Islet precursor cell (in vitro differentiated cells): ENCODE results near the gene DCAF15.
A peak's percentile ranks its signal among the peaks of the same experiment; 100 is the strongest.
"Not testable (repeated sequence)": the region's sequence is repeated elsewhere in the genome, so short reads cannot be mapped to it uniquely, and the experiment has no call there.

Source experiments
- DNase-seq: peaks from one replicate; pipeline ENCODE4 v3.0.0-alpha.2; 2018

DCAF15 gene, protein sequence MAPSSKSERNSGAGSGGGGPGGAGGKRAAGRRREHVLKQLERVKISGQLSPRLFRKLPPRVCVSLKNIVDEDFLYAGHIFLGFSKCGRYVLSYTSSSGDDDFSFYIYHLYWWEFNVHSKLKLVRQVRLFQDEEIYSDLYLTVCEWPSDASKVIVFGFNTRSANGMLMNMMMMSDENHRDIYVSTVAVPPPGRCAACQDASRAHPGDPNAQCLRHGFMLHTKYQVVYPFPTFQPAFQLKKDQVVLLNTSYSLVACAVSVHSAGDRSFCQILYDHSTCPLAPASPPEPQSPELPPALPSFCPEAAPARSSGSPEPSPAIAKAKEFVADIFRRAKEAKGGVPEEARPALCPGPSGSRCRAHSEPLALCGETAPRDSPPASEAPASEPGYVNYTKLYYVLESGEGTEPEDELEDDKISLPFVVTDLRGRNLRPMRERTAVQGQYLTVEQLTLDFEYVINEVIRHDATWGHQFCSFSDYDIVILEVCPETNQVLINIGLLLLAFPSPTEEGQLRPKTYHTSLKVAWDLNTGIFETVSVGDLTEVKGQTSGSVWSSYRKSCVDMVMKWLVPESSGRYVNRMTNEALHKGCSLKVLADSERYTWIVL

GRCh38 chr19:13952154-13952930 is at the start of gene DCAF15:
TSS of gene DCAF15 (plus strand) at chr19:13952509. CDS start at chr19:13952513, 4 bp downstream.
- peak; percentile 100 for DNase-seq

DNA sequence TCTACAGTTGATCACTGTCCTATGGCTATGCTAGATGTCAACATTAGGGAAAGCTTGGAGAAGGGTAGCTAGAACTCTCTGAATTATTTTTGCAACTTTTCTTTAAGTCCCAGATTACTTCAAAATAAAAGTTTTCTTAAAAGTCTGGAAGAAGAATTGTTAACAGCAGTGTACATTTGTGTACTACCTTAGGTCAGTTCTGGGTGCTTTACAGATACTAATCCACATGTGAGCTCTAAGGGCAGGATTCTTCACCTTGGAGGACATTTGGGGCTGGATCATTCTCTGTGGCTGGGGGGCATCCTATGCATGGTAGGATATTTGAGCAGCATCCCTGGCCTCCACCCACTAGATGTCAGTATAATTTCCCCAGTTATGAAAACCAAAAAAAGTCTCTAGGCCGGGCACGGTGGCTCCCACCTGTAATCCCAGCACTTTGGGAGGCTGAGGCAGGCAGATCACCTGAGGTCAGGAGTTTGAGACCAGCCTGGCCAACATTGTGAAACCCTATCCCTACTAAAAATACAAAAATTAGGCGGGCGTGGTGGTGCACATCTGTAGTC is 49.2 kb upstream of the DCAF15 start:
- no peak for DNase-seq

DNA sequence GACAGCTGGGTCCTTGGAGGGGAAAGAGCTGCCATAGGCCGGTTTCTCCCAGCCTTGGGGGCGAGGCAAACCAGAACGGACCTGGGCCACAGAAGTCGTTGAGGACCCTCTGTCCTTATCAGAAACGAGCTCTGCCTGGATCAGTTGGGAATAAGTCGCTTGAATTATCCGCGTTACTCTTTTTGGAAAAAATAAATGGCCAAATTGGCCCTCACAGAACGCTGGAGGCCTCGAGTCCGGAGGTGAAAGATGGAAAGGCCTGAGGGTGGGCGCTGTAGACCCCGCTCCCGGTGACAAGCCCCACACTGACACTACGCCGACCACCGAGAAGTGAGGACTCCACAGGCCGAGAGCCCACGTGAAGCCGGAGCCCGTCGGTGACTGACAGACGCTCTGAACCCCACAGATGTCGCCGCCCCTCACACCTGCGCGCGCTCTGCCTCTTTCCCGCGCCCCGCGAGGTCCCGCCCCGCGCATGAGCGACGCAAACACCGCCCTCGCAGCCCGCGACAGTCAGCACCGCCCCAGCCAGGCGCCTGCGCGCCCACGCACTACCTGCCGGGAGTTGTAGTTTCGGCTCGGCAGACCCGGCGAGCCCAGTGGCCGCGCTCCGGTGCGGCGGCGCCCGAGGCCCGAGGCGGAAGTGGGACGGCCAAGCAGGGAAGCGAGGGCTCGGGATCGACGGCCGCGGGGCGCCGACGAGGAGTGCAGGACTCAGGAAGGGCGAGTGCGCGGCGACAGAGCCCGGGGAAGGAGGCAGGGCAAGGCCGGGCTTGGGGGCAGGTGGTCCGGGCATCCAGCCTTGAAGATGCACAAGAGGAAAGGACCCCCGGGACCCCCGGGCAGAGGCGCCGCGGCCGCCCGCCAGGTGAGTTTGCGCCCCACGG is 46.4 kb upstream of the DCAF15 start, which contains the start of the genes BRME1 and CC2D1A:
BRME1 (minus strand) TSS at position 484 of the 887 bp plus-strand sequence. CDS start 1,225 bp downstream, outside the sequence.
CC2D1A (plus strand) TSS at position 568 of the 887 bp plus-strand sequence; CDS start at position 809, 241 bp downstream.
- DNase-seq = peak; percentile 93

DNA sequence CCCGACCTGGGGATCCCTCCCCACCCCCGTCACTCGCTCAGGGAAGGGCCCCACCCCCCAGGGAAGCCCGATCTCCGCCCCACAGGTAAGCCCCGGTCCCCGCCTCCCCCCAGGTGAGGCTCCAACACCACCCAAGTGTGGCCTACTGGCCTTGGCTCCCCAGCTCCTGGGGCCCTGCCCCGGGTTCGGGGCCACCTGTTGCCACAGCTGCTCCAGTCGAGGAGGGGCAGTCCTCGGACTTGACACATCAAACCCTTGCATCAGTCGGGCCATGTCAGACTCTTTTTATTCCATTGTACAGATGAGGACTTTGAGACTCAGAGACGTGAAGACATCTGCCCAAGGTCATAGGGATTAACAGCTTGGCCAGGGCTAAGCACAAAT is 45.8 kb upstream of the DCAF15 start:
- no peak for DNase-seq

GRCh38 chr19:13906910-13907309 is 45.4 kb upstream of the DCAF15 start:
- no peak for DNase-seq

DNA sequence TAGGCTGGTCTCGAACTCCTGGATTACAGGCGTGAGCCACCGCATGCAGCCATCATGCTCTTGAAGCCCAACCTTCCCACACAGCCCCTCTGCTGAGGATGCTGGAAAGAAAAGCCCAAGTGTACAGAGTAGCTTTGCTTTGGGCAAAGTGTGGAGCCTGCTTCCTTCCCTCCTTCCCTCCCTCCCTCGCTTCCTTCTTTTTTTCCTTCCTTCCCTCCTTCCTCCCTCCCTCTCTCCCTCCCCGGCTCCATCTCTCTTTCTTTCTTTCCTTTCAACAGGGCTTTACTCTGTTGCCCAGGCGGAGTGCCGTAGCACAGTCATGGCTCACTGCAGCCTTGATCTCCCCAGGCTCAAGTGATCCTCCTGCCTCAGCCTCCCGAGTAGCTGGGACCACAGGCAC is 43.6 kb upstream of the DCAF15 start:
- DNase-seq = no peak

- DNase-seq = no peak
Observed at GRCh38 chr19:13909430-13909829, 42.9 kb upstream of the DCAF15 start.

- no peak for DNase-seq
Observed at GRCh38 chr19:13913352-13913751, 39.0 kb upstream of the DCAF15 start.

DNA sequence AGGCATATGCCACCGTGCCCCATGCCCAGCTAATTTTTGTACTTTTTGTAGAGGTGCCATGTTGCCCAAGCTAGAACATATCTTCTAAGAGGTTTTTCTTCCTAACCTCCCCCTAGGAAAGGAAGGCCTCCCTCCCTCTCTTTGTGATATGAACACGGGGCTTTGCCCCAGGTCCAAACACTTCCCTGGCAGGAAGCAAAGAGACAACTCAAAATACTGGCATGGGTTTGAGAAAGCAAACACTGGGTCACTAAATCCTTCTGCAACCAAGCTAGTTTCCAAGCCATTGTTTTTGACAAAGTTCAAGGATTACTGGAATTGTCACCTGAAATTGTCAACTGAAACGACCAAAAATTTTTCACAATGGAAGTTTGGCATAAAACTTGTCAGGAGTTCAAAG is 37.5 kb upstream of the DCAF15 start:
- DNase-seq = no peak

GRCh38 chr19:13917888-13918406 is 34.4 kb upstream of the DCAF15 start:
- DNase-seq = no peak

GRCh38 chr19:13918726-13919411 is 33.4 kb upstream of the DCAF15 start:
- DNase-seq = no peak

- no peak for DNase-seq
Observed at GRCh38 chr19:13920524-13920923, 31.8 kb upstream of the DCAF15 start.

DNA sequence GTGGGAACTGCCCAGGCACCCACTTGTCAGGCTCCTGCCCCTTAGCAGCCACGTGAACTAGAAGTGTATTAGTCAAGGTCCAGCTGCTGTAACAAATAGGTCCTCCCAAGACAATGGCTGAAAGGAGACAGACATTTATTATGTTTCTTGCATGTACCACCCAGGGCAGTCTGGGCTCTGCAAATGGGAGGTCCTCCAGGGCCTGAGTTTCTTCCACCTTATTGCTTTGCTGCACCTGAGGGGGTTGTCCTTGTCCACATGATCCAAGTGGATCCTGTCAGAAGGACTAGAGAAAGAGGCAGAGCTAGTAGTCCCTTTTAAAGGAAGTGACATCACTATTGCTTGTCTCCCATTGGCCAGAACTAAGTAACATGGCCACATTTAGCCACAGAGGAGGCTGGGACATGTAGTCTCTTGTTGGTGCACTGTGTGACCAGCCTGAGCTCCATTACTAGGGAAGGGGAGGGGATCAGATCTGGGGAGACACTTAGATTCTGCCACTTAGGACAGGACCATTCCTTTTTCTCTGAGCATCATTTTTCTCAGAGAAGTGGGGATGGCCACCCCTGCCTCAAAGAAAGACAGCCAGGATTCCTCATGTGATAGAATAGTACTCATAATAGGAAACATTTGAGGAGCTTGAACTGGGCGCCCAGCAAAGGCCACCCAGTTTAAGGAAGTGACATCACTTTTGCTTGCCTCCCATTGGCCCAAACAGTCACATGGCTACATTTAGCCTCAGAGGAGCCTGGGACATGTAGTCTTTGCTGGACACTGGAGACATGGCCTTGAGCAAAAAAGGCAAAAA is 31.2 kb upstream of the DCAF15 start:
- DNase-seq = no peak

- not testable (repeated sequence) for DNase-seq
Observed at GRCh38 chr19:13922118-13922517, 30.2 kb upstream of the DCAF15 start.

DNA sequence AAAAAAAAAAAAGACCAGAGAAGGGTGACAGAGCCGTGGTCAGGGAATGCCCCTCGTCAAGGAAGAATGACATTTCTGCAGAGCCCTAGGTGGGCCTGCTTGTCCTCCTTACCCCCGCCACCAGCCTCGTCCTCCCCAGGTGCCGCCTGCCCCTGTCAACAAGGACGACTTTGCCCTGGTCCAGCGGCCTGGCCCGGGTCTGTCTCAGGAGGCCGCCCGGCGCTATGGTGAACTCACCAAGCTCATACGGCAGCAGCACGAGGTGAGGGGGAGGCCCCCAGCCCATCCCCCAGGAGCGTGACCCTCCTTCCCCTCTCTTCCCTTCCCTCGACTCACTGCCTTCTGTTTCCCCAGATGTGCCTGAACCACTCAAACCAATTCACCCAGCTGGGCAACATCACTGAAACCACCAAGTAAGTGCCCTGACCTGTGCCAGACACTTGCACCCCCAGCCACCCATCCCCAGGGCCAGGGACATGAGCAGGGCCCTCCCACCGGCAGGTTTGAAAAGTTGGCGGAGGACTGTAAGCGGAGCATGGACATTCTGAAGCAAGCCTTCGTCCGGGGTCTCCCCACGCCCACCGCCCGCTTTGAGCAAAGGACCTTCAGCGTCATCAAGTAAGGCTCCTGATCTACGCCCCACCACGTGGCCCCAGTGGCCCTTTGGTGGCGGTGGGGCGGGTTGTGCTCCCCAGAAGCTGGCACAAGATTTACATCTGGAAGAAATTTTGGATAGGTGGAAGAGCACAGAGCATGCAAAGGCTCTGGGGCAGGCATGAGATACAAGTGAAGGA is 28.9 kb upstream of the DCAF15 start:
- no peak for DNase-seq

- no peak for DNase-seq
Observed at GRCh38 chr19:13926010-13926409, 26.3 kb upstream of the DCAF15 start.

GRCh38 chr19:13926715-13927114 is 25.6 kb upstream of the DCAF15 start:
- no peak for DNase-seq

GRCh38 chr19:13929340-13929739 is 23.0 kb upstream of the DCAF15 start:
- no peak for DNase-seq

GRCh38 chr19:13929956-13930355 is 22.4 kb upstream of the DCAF15 start:
- DNase-seq = no peak
